Stimulated activated CD8-positive, alpha-beta memory T cell treated with anti-CD3 and anti-CD28 coated beads, Interleukin-7, amount 100 ng/mL, for 1 hour (primary cell): ENCODE measurements around the gene FBXO36.
"Not testable (repeated sequence)": the region's sequence is repeated elsewhere in the genome, so short reads cannot be mapped to it uniquely, and the experiment has no call there.

Experiments used
- DNase-seq, 2 donors: peaks; one replicate each; pipeline ENCODE4 v3.0.0-alpha.2; 2020; ENCODE audit warnings: low read depth in 2 of 2

FBXO36 gene

GRCh38 chr2:229910832-229911412 is 11.4 kb upstream of the FBXO36 start:
- no peak for DNase-seq

DNA sequence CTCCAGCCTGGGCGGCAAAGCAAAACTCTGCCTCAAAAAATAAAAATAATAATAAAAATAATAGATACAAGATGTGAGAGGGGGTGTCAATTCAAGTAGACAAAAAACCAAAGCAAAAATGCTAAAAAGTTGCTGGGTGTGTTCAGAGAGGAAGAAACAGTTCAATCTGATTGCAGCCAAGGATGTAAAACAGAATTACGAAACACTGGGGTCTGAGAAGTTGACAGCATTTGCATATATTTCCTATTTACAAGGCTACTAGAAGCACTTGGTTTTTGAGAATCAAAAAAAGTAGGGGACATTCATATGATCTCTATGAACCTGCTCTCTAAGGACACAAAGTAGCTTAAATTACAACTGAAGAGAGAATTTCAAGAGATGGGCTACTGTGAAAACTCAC is 8.1 kb upstream of the FBXO36 start:
- no peak for DNase-seq

- DNase-seq = no peak
Observed at GRCh38 chr2:229917793-229918192, 4.5 kb upstream of the FBXO36 start.

- DNase-seq = no peak
Observed at GRCh38 chr2:229920011-229920641, 2.2 kb upstream of the FBXO36 start.

DNA sequence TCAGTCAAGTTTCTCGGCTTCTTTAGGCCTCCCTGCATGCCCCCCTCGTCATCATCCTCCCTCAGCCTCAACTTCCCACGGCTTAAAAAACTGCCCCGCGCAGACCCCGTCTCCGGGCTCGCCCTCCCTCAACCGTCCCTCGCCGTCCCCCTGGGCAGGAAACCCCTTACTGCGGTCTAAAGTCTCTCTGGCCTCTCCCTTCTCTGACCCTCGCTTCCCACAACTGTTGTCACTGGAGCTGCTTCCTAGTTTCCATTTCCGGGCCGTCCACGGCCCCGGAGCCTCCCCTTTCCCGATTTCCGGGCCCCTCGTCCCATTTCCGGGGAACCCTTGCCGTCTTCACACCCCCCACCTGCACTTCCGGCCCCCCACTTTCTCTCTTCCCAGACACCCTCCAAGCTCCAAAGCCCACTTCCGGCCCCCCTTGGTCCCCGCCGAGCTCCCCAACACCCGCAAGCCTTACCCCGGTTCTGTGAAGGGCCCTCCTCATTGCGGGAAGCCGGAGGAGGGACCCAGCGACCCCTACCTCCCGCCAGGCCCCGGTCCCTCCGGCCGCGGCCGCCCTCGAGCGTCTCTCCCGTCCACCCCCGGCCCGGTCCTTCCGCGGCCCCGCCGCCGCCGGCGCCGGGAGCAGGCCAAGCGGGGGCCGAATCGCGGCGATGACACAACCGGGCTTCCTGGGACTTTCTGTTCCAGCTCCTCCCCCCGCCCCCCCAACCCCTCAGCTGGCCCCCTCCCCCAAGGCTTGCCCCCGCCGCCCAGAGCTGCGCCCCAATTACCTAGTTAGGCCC is 1.0 kb upstream of the FBXO36 start:
- peak; percentile 38 to 53 for DNase-seq

GRCh38 chr2:229921892-229922448 is 333 bp upstream of the FBXO36 start, which contains the start of gene TRIP12:
Gene TRIP12 (minus strand): TSS chr2:229922009. CDS start chr2:229880079, 41,930 bp downstream.
- DNase-seq = peak; percentile 66 to 69

DNA sequence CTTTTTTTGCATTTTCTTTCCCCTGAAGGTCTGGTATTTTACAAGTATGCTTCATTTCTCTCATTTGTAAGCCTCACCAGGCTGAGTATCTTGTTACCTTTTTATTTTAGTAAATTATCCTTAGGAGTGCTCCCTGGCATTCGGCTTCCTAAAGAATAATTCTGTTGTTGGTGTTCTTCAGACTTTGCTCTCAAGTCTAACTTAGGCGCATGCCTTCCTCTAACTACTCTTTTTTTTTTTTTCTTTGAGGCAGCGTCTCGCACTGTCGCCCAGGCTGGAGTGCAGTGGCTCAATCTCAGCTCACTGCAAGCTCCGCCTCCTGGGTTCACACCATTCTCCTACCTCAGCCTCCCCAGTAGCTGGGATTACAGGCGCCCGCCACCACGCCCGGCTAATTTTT is 2.2 kb downstream of the FBXO36 start:
- not testable (repeated sequence) for DNase-seq

GRCh38 chr2:229925201-229925600 is 2.9 kb downstream of the FBXO36 start:
- no peak for DNase-seq

DNA sequence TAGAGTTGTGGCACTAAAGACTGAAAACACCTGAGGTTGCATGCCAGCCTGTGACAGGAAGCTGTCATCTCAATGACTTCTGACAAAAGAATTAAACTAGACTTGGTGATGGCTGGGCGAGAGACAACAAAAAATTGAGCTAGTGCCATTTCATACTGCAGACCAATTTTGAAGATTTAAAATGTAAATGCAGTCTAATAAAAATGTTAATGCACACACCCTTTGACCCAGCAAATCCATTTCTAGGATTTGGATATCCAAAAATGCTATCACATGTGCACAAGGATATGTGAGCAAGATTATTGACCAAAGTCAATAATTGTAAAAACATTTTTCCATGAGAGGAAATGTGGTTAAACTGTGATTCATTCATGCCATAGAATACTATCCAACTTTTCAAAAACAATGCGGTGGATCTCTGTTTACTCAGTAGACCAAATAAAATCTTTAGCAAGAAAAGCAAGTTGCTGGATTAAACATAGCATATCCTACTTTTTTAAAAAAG is 5.6 kb downstream of the FBXO36 start:
- DNase-seq = no peak

- no peak for DNase-seq
Observed at GRCh38 chr2:229930656-229931055, 8.4 kb downstream of the FBXO36 start.

- no peak for DNase-seq
Observed at GRCh38 chr2:229931241-229931640, 8.9 kb downstream of the FBXO36 start.

GRCh38 chr2:229937537-229937936 is 15.2 kb downstream of the FBXO36 start:
- DNase-seq = no peak

DNA sequence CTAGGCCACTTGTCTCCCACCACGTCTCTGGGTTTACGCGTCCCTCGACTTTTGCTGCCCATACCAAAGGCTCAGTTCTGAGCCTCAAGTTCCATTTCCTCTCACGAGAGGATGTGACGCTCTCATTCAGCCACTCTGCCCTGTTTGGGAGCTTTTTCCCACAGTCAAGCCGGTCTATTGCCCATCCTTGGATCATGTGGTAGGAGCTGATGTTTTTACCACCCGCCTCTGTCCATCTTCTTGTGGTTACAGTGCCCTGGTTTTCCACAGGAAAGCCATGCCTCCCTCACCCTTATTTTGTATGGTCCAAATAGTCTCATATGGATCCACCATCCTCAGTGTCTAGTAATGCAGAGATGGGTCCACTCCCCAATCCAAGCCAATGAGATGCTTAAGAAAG is 20.4 kb downstream of the FBXO36 start:
- no peak for DNase-seq

- DNase-seq = no peak
Observed at GRCh38 chr2:229943171-229943570, 20.9 kb downstream of the FBXO36 start.

GRCh38 chr2:229943770-229944449 is 21.6 kb downstream of the FBXO36 start:
- DNase-seq = no peak

DNA sequence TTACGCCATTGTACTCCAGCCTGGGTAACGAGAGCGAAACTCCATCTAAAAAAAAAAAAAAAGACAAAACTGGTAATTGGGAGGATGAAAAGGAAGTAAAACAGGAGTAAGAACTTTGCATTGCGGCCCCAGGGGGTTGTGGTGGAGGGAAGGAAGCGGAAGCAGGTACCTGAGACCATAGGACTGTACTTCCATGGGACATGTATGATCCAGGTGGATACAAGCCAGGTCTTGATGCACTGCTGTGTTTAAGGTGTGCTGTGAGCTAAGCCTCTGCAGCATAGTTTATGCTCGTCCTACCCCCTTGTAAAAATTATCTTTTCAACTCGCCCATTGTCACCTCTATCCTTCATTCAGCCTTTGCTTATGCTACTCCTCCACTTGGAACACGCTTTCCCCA is 23.7 kb downstream of the FBXO36 start:
- DNase-seq = no peak

GRCh38 chr2:229947544-229947943 is 25.2 kb downstream of the FBXO36 start:
- no peak for DNase-seq

DNA sequence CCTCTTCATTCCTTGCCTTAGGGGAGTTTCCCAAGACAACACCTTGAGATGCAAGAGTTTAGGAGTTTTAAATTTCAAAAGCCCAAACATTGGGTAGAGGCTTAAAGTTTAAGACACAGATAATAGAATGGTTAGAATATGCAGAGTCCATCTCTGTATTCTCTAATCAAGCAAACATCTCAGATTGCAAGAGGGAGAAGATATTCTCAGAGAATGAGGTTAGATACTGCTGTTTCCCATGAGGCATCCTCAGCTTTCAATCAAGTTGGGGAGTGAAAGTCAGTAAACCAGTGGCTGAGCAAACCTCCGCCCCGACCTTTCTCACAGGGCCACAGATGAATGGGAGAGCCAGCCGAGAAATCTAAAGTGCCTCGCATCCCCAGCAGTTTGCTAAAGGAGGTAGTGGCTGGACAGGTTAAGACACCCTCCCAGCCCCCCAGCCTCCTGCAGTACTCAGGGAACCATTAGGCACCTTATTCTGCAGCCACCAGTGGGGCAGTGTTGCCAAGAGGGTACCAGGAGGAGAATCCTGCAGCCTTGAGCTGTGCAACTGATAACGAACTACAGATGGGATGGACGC is 30.0 kb downstream of the FBXO36 start:
- DNase-seq = no peak

- no peak for DNase-seq
Observed at GRCh38 chr2:229955663-229956062, 33.4 kb downstream of the FBXO36 start.

- no peak for DNase-seq
Observed at GRCh38 chr2:229956491-229956890, 34.2 kb downstream of the FBXO36 start.

GRCh38 chr2:229963596-229963995 is 41.3 kb downstream of the FBXO36 start:
- not testable (repeated sequence) for DNase-seq
